ENCODE measurements around the gene MDM4. TPM values are rescaled to one million over a fixed set of nuclear protein-coding genes. Genes with fewer than 3 reads are reported as not detected.
"Not testable (repeated sequence)": the region's sequence is repeated elsewhere in the genome, so short reads cannot be mapped to it uniquely, and the experiment has no call there.

MDM4 gene
- total RNA-seq, 4 donors from 2014 or later, result 21.6 to 51.1 (median 28.5) TPM

- Histone ChIP-seq H3K4me1 (peaks cover 78 to 82% (median 79%) of the 10 kb centered on the region in 4 donors), H3K9me3 (no peaks in the 10 kb centered on the region), H3K27ac (replicated peaks in 1 of 4) (no peak overlapping the region), H3K27me3 (no peaks in the 10 kb centered on the region), H3K36me3 (no peaks in the 10 kb centered on the region), H3K4me3 (no peak overlapping the region)
- 56% methylated on average over 2 of the region's 2 CpGs for WGBS
- no peak for TF ChIP-seq POLR2AphosphoS5 (IDR thresholded peaks at IDR 0.05)
- TF ChIP-seq POLR2A (IDR thresholded peaks at IDR 0.05; ENCODE audit: low read depth), result no peak
- TF ChIP-seq CTCF (IDR thresholded peaks at IDR 0.05), result no peak
- no peak for TF ChIP-seq EP300 (IDR thresholded peaks at IDR 0.05)
- DNase-seq (ENCODE audit: extremely low spot score), result no peak
- intact Hi-C loops (cut with DNase I), result no loop called here
Measured at GRCh38 chr1:204478921-204479320, 37.3 kb upstream of the MDM4 start.

DNA sequence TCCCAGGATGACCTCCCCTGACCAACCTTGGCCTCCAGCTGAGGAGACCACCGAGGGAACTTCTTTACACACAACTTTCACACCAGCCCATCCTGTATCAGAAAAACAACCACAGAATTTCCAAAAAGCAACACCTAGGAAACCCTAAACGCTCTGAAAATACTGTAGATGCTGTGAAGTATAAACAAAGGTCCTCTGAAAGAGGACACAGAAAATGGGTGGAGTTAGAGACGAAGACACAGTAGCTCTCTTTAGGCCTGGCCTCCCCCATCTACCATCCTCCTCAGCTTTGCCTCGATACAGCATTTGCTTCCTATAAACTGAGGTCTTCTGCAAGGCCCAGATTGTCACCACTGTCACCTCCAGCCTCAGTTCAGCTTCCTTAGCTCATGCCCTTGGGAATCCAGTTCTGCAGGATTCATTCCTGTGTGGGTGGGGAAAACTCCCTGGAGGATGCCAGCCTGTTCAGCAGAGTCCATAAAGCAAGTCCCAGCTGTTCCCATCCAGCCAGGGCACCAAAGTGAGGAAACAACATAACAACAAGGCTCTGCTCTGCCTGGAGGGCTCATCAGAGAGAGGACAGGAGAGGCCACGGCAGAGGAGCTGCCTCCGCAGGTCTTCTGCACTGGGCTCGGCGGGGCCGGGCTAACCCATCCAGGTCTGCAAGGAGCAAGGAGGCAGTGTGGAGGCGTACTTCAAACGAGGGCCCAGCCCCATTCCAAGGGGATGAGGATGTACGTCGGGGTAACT is 36.6 kb upstream of the MDM4 start:
- no peak for DNase-seq (ENCODE audit: extremely low spot score)
- no peaks in the 10 kb centered on the region for H3K9me3 ChIP-seq
- peaks cover 78 to 82% (median 79%) of the 10 kb centered on the region in 4 donors for H3K4me1 ChIP-seq
- H3K4me3 ChIP-seq, result no peak overlapping the region
- no peak overlapping the region for H3K27ac ChIP-seq (replicated peaks in 1 of 4)
- TF ChIP-seq CTCF (IDR thresholded peaks at IDR 0.05) (no peak), POLR2AphosphoS5 (IDR thresholded peaks at IDR 0.05) (no peak), POLR2A (IDR thresholded peaks at IDR 0.05; ENCODE audit: low read depth) (no peak), EP300 (IDR thresholded peaks at IDR 0.05) (no peak)
- no peaks in the 10 kb centered on the region for H3K27me3 ChIP-seq
- intact Hi-C loops (cut with DNase I), result no loop called here
- 82% methylated on average over 4 of the region's 13 CpGs for WGBS
- H3K36me3 ChIP-seq, result no peaks in the 10 kb centered on the region

DNA sequence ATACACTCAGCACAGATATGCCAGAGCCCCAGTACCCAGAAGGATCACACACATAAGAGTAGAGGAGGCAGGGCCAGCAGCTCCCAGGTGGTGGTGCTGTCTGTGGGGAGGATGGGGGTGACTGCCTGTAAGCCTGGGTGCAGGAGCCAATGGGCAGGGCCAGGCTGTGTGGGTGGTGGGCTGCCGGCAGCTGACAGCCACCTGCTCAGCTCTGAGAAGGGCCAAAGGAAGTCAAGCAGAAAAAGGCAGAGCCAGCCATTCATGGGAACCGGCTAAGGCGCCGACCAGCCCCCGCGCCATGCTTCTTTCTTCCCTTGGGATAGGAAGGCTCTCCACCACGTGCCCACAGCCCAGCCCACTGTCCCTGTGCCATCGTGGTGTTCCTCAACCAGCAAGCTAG is 35.7 kb upstream of the MDM4 start:
- Histone ChIP-seq H3K36me3 (no peaks in the 10 kb centered on the region), H3K9me3 (no peaks in the 10 kb centered on the region), H3K27ac (replicated peaks in 1 of 4) (no peak overlapping the region), H3K4me3 (no peak overlapping the region), H3K4me1 (peaks cover 75 to 82% (median 79%) of the 10 kb centered on the region in 4 donors), H3K27me3 (no peaks in the 10 kb centered on the region)
- no peak for DNase-seq (ENCODE audit: extremely low spot score)
- intact Hi-C loops (cut with DNase I), result no loop called here
- TF ChIP-seq POLR2A (IDR thresholded peaks at IDR 0.05; ENCODE audit: low read depth) (no peak), POLR2AphosphoS5 (IDR thresholded peaks at IDR 0.05) (no peak), CTCF (IDR thresholded peaks at IDR 0.05) (no peak), EP300 (IDR thresholded peaks at IDR 0.05) (no peak)
- WGBS, result 39% methylated on average over 2 of the region's 8 CpGs

- H3K4me1 ChIP-seq, result peaks cover 42 to 50% (median 48%) of the 10 kb centered on the region in 4 donors
- 75% methylated on average over 7 of the region's 7 CpGs for WGBS
Measured at GRCh38 chr1:204483791-204484190, 32.4 kb upstream of the MDM4 start.

GRCh38 chr1:204486513-204487255 is 29.5 kb upstream of the MDM4 start:
- intact Hi-C loops (cut with DNase I); H3K36me3 ChIP-seq; H3K27me3 ChIP-seq; H3K27ac ChIP-seq (replicated peaks in 1 of 4); DNase-seq (ENCODE audit: extremely low spot score); H3K9me3 ChIP-seq; H3K4me3 ChIP-seq: not testable (repeated sequence)
- 88% methylated on average over 9 of the region's 9 CpGs for WGBS
- H3K4me1 ChIP-seq, result peaks cover 19 to 42% (median 27%) of the 10 kb centered on the region in 4 donors

More at GRCh38 chr1:204483791-204484190, 32.4 kb upstream of the MDM4 start:
- H3K4me3 ChIP-seq, result no peak overlapping the region
- no peak overlapping the region for H3K27ac ChIP-seq (replicated peaks in 1 of 4)
- H3K36me3 ChIP-seq, result no peaks in the 10 kb centered on the region
- H3K9me3 ChIP-seq, result no peaks in the 10 kb centered on the region
- no peaks in the 10 kb centered on the region for H3K27me3 ChIP-seq
- no peak for DNase-seq (ENCODE audit: extremely low spot score)
- TF ChIP-seq POLR2AphosphoS5 (IDR thresholded peaks at IDR 0.05) (no peak), POLR2A (IDR thresholded peaks at IDR 0.05; ENCODE audit: low read depth) (no peak), EP300 (IDR thresholded peaks at IDR 0.05) (no peak), CTCF (IDR thresholded peaks at IDR 0.05) (no peak)
- intact Hi-C loops (cut with DNase I), result no loop called here
